Colonic mucosa (tissue), 4 donors: ENCODE results near the gene ZNF365. TPM values are rescaled to one million over a fixed set of nuclear protein-coding genes. Genes with fewer than 3 reads are reported as not detected.

Experiments
- DNase-seq: peaks from one replicate; pipeline ENCODE4 v3.0.0-alpha.2; 2020
- H3K27ac ChIP-seq: fragments of 200-600 bp; one replicate; pipeline ENCODE4 v1.8.0; 2021
- H3K27me3 ChIP-seq: fragments of 200-600 bp; one replicate; pipeline ENCODE4 v1.8.0; 2021
- H3K36me3 ChIP-seq: fragments of 200-600 bp; one replicate; pipeline ENCODE4 v1.8.0; 2021
- H3K4me1 ChIP-seq: fragments of 200-600 bp; one replicate; pipeline ENCODE4 v1.8.0; 2021; ENCODE audit warnings: mild to moderate bottlenecking
- H3K4me3 ChIP-seq: fragments of 200-600 bp; one replicate; pipeline ENCODE4 v1.8.0; 2021
- H3K9ac ChIP-seq, 2 donors: one replicate each; pipeline ENCODE4 v1.7.0; 2013; ENCODE audit warnings: control low read depth in 2 of 2, low read depth in 2 of 2, low read length in 2 of 2
- H3K9me3 ChIP-seq: fragments of 200-600 bp; one replicate; pipeline ENCODE4 v1.8.0; 2021
- intact Hi-C: fragments of 100-400 bp; cut with DNase I; formaldehyde crosslinking; loops from one replicate; pipeline ENCODE4 v1.14.1; 2022
- total RNA-seq, 2 donors: library from RNA; stranded (reverse); fragmentation: NEBNext Ultra II Directional in 1 of 2; extraction: Animal tissue kit (Norgen Biotek cat#: 25700) in 1 of 2; gene quantifications; one replicate each; pipeline ENCODE4 v1.2.1, GENCODE V29; 2021
- TF ChIP-seq, protein P1 (sequence below): fragments of 200-600 bp; IDR thresholded peaks from one replicate; pipeline ENCODE4 v1.8.0; 2022; ENCODE audit warnings: antibody characterized with exemption, mild to moderate bottlenecking
- donor health status: healthy.
- donor health status: DM: no; HTN: no; CAD: no.
- donor health status: DM: no; HTN: no; CAD: no.

Gene ZNF365
- total RNA-seq, 2 donors from 2014 or later: 0.25 TPM; not detected in 1

DNA sequence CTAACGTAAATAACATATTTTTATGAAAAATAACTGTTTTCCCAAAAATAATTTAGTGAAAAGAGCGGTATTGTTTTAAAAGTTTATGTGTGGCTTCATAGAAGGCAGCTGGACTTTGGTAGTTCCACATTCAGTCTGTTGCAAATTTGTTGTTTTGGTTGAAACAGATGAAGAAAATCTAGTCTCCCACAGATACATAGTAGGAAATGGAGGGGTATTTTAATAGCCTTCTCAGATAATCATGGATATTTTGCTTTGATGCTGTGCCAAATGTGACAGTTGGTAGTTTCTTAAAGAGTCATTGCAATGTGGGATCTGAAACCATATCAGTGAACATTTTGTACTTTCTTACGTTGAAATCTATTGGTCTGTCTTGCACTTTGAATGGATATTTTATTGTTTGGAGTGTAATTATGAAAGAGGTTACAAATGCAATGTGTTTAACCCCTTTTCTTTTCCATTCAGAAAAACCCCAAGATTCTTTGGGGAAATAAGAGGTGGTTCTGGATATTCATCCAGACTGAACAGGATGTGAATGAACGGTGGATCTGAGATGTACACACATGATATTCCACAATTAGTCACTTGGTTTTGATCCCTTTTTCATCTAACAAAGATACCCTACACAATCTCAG, 10.4 kb downstream of the ZNF365 start:
- H3K9ac ChIP-seq: no peak overlapping the region
- no peak overlapping the region for H3K27ac ChIP-seq
- H3K27me3 ChIP-seq: no peaks in the 10 kb centered on the region
- no peaks in the 10 kb centered on the region for H3K9me3 ChIP-seq
- no peak overlapping the region for H3K4me3 ChIP-seq
- DNase-seq: no peak
- no peaks in the 10 kb centered on the region for H3K4me1 ChIP-seq
- H3K36me3 ChIP-seq: no peaks in the 10 kb centered on the region
- intact Hi-C loops: no loop called here
- TF ChIP-seq, protein P1, sequence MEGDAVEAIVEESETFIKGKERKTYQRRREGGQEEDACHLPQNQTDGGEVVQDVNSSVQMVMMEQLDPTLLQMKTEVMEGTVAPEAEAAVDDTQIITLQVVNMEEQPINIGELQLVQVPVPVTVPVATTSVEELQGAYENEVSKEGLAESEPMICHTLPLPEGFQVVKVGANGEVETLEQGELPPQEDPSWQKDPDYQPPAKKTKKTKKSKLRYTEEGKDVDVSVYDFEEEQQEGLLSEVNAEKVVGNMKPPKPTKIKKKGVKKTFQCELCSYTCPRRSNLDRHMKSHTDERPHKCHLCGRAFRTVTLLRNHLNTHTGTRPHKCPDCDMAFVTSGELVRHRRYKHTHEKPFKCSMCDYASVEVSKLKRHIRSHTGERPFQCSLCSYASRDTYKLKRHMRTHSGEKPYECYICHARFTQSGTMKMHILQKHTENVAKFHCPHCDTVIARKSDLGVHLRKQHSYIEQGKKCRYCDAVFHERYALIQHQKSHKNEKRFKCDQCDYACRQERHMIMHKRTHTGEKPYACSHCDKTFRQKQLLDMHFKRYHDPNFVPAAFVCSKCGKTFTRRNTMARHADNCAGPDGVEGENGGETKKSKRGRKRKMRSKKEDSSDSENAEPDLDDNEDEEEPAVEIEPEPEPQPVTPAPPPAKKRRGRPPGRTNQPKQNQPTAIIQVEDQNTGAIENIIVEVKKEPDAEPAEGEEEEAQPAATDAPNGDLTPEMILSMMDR: no peak

- DNase-seq: no peak
- Histone ChIP-seq H3K27me3 (no peaks in the 10 kb centered on the region), H3K9ac (no peak overlapping the region), H3K36me3 (no peaks in the 10 kb centered on the region), H3K27ac (no peak overlapping the region), H3K9me3 (no peaks in the 10 kb centered on the region), H3K4me3 (no peak overlapping the region), H3K4me1 (no peaks in the 10 kb centered on the region)
- TF ChIP-seq, protein P1: no peak
- intact Hi-C loops: no loop called here
Measured at GRCh38 chr10:62386356-62387320, 12.5 kb downstream of the ZNF365 start.

DNA sequence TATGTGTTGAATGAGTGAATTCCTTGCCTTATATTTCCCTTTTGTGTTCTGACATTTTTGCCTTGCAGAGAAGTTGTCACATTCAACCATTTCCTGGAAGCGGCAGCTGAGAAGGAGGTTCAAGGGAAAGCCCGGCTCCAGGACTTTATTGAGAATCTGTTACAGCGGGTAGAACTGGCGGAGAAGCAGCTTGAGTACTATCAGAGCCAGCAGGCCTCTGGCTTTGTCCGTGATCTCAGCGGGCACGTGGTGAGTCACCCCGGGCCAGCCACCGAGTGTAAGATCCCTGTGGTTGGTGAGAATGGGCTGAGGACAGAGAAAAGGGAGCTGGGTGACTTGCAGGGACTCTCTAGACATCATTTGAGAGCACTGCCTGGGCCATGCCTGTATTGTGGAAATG, 14.2 kb downstream of the ZNF365 start:
- DNase-seq: no peak
- TF ChIP-seq, protein P1: no peak
- Histone ChIP-seq H3K27ac (no peak overlapping the region), H3K9ac (no peak overlapping the region), H3K36me3 (no peaks in the 10 kb centered on the region), H3K4me3 (no peak overlapping the region), H3K4me1 (no peaks in the 10 kb centered on the region), H3K9me3 (no peaks in the 10 kb centered on the region), H3K27me3 (no peaks in the 10 kb centered on the region)
- intact Hi-C loops: no loop called here

- no peak overlapping the region for H3K9ac ChIP-seq
- no peak overlapping the region for H3K27ac ChIP-seq
- intact Hi-C loops: no loop called here
- DNase-seq: no peak
- no peak overlapping the region for H3K4me3 ChIP-seq
- H3K9me3 ChIP-seq: no peaks in the 10 kb centered on the region
- TF ChIP-seq, protein P1: no peak
- H3K4me1 ChIP-seq: no peaks in the 10 kb centered on the region
- no peaks in the 10 kb centered on the region for H3K36me3 ChIP-seq
- no peaks in the 10 kb centered on the region for H3K27me3 ChIP-seq
Measured at GRCh38 chr10:62390497-62391176, 16.5 kb downstream of the ZNF365 start.

GRCh38 chr10:62393237-62393636, 19.1 kb downstream of the ZNF365 start:
- no peaks in the 10 kb centered on the region for H3K36me3 ChIP-seq
- no peaks in the 10 kb centered on the region for H3K27me3 ChIP-seq
- no peak for DNase-seq
- TF ChIP-seq, protein P1: no peak
- no peak overlapping the region for H3K4me3 ChIP-seq
- H3K27ac ChIP-seq: no peak overlapping the region
- H3K4me1 ChIP-seq: no peaks in the 10 kb centered on the region
- no peaks in the 10 kb centered on the region for H3K9me3 ChIP-seq
- no peak overlapping the region for H3K9ac ChIP-seq
- intact Hi-C loops: no loop called here
